Stomach (tissue), 4 donors: ENCODE measurements around the gene TAOK1.

Experiments used
- CTCF ChIP-seq, 7 experiments: fragments of 450-650 bp in 4 of 7; fragments of 200-600 bp in 3 of 7; sonication (generic) in 3 of 7; IDR thresholded peaks; one replicate each; pipeline ENCODE4 v1.5.1; 2016 to 2019; ENCODE audit warnings: antibody characterized with exemption in 7 of 7, control low read depth in 2 of 7, mild to moderate bottlenecking in 1 of 7
- EP300 ChIP-seq: sonication (generic); formaldehyde crosslinking; IDR thresholded peaks from one replicate; pipeline ENCODE4 v1.6.1; 2017; ENCODE audit warnings: antibody characterized with exemption
- POLR2A ChIP-seq, 4 donors: fragments of 450-650 bp; IDR thresholded peaks; one replicate each; pipeline ENCODE4 v1.6.1; 2016; ENCODE audit warnings: antibody characterized with exemption in 4 of 4, control low read depth in 2 of 4, mild to moderate bottlenecking in 1 of 4, moderate library complexity in 1 of 4
- POLR2AphosphoS5 ChIP-seq, 3 donors: sonication (generic); formaldehyde crosslinking; IDR thresholded peaks; one replicate each; pipeline ENCODE4 v1.6.1; 2016; ENCODE audit warnings: antibody characterized with exemption in 3 of 3

DNA sequence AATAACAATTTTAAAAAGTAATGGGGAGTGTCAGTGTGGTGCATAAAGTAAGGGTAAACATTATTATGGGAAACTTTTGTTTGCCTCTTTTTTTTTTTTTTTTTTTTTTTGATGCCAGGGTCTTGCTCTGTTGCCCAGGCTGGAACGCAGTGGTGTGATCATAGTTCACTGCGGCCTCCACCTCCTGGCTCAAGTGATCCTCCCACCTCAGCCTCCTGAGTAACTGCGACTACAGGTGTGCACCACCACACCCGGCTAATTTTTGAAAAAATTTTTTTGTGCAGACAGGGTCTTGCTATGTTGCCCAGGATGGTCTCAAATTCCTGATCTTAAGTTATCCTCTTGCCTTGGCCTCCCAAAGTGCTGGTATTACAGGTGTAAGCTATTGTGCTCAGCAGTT lies 10.7 kb downstream of the TAOK1 start:
- TF ChIP-seq CTCF (IDR thresholded peaks at IDR 0.05) (no peak), POLR2A (IDR thresholded peaks at IDR 0.05) (no peak), EP300 (no peak), POLR2AphosphoS5 (IDR thresholded peaks at IDR 0.05) (no peak)
